GM18861 (cell line): Measurements from ENCODE around the gene EIF4G3.
"Not testable (repeated sequence)": the region's sequence is repeated elsewhere in the genome, so short reads cannot be mapped to it uniquely, and the experiment has no call there.

Experiments
- ATAC-seq: cut with Tn5 transposase; IDR thresholded peaks from one replicate; pipeline ENCODE4 v1.9.1; 2021; ENCODE audit not compliant: unreplicated experiment

The EIF4G3 gene

GRCh38 chr1:21185221-21185731 is 8.6 kb upstream of the EIF4G3 start:
- no peak for ATAC-seq

GRCh38 chr1:21184276-21184675 is 7.6 kb upstream of the EIF4G3 start:
- no peak for ATAC-seq

GRCh38 chr1:21182181-21182731 is 5.6 kb upstream of the EIF4G3 start:
- ATAC-seq: no peak

GRCh38 chr1:21178271-21178670 is 1.6 kb upstream of the EIF4G3 start:
- ATAC-seq: not testable (repeated sequence)

GRCh38 chr1:21175670-21176581 is 771 bp downstream of the EIF4G3 start:
- no peak for ATAC-seq

- ATAC-seq: no peak
Measured at GRCh38 chr1:21175324-21175669, 1.4 kb downstream of the EIF4G3 start.

GRCh38 chr1:21174654-21175323 is 1.9 kb downstream of the EIF4G3 start:
- ATAC-seq: no peak

GRCh38 chr1:21174230-21174629 is 2.5 kb downstream of the EIF4G3 start:
- no peak for ATAC-seq

- not testable (repeated sequence) for ATAC-seq
Measured at GRCh38 chr1:21173096-21173495, 3.6 kb downstream of the EIF4G3 start.

- ATAC-seq: not testable (repeated sequence)
Measured at GRCh38 chr1:21170837-21171236, 5.9 kb downstream of the EIF4G3 start.

GRCh38 chr1:21168444-21168843 is 8.3 kb downstream of the EIF4G3 start:
- ATAC-seq: no peak

GRCh38 chr1:21165646-21166045 is 11.1 kb downstream of the EIF4G3 start:
- no peak for ATAC-seq

GRCh38 chr1:21165076-21165475 is 11.6 kb downstream of the EIF4G3 start:
- no peak for ATAC-seq

- ATAC-seq: no peak
Measured at GRCh38 chr1:21164266-21164665, 12.4 kb downstream of the EIF4G3 start.

- no peak for ATAC-seq
Measured at GRCh38 chr1:21162740-21163464, 13.8 kb downstream of the EIF4G3 start.

GRCh38 chr1:21161842-21162241 is 14.9 kb downstream of the EIF4G3 start:
- no peak for ATAC-seq

- ATAC-seq: no peak
Measured at GRCh38 chr1:21160263-21160796, 16.4 kb downstream of the EIF4G3 start.

GRCh38 chr1:21157868-21158267 is 18.8 kb downstream of the EIF4G3 start:
- no peak for ATAC-seq

- ATAC-seq: no peak
Measured at GRCh38 chr1:21157054-21157453, 19.6 kb downstream of the EIF4G3 start.

GRCh38 chr1:21156019-21156418 is 20.7 kb downstream of the EIF4G3 start:
- ATAC-seq: no peak

- ATAC-seq: no peak
Measured at GRCh38 chr1:21154717-21155116, 22.0 kb downstream of the EIF4G3 start.
